K562 (cell line): ENCODE data around the gene TRAPPC2L. TPM values are rescaled to one million over a fixed set of nuclear protein-coding genes. Genes with fewer than 3 reads are reported as not detected.

Experiments
- BDP1 ChIP-seq: IDR thresholded peaks from 3 replicates; pipeline ENCODE4 v1.6.1; 2011; ENCODE audit not compliant: insufficient read length, insufficient read depth
- BHLHE40 ChIP-seq: IDR thresholded peaks from 2 replicates; pipeline ENCODE4 v1.6.1; 2011; ENCODE audit warnings: low read length, improper control_type of control experiment
- C11orf30 ChIP-seq: fragments of 450-650 bp; IDR thresholded peaks from 2 replicates; pipeline ENCODE4 v1.6.1; 2016; ENCODE audit warnings: low read depth, mild to moderate bottlenecking
- CCAR2 ChIP-seq: fragments of 200-400 bp; formaldehyde crosslinking; IDR thresholded peaks from 2 replicates; pipeline ENCODE4 v1.6.1; 2017; ENCODE audit warnings: mild to moderate bottlenecking, low read depth, low read length
- CXXC5 ChIP-seq: fragments of 250-450 bp; sonication (Bioruptor Pico); IDR thresholded peaks from 2 replicates; pipeline ENCODE4 v1.8.0; 2022; ENCODE audit warnings: inconsistent platforms, mild to moderate bottlenecking, moderate library complexity
- FOXJ3 ChIP-seq: sonication (generic); formaldehyde crosslinking; IDR thresholded peaks from 2 replicates; pipeline ENCODE4 v1.4.0; 2020; ENCODE audit warnings: mild to moderate bottlenecking, missing genetic modification reagents
- GTF2A2 ChIP-seq: IDR thresholded peaks from 2 replicates; pipeline ENCODE4 v1.6.1; 2016; ENCODE audit warnings: mild to moderate bottlenecking, missing genetic modification characterization, missing compliant biosample characterization
- HNRNPUL1 ChIP-seq: fragments of 200-400 bp; formaldehyde crosslinking; IDR thresholded peaks from 2 replicates; pipeline ENCODE4 v1.6.1; 2017; ENCODE audit warnings: low read length
- MYBL2 ChIP-seq, 2 experiments: fragments of 450-650 bp in 1 of 2; sonication (generic) in 1 of 2; formaldehyde crosslinking in 1 of 2; IDR thresholded peaks; 2 replicates each; pipeline versions ENCODE4 v1.6.1 to v1.8.1; 2017 to 2022; ENCODE audit warnings: borderline replicate concordance in 1 of 2, inconsistent platforms in 1 of 2, low read depth in 1 of 2, mild to moderate bottlenecking in 1 of 2, missing genetic modification reagents in 1 of 2, moderate library complexity in 1 of 2
- MYNN ChIP-seq, 2 experiments: sonication (generic); formaldehyde crosslinking in 1 of 2; IDR thresholded peaks; 2 replicates each; pipeline versions ENCODE4 v1.5.0 to v1.6.1; 2016 to 2020; ENCODE audit warnings: antibody characterized with exemption in 1 of 2, missing genetic modification reagents in 1 of 2
- NFIX ChIP-seq: fragments of 250-450 bp; sonication (Bioruptor Pico); IDR thresholded peaks from 2 replicates; pipeline ENCODE4 v1.4.0; 2020; ENCODE audit warnings: low read depth, mild to moderate bottlenecking, moderate library complexity
- NR2C1 ChIP-seq, 2 experiments: fragments of 450-650 bp; IDR thresholded peaks; 2 replicates each; pipeline ENCODE4 v1.6.1; 2017; ENCODE audit warnings: mild to moderate bottlenecking in 2 of 2, antibody characterized with exemption in 1 of 2, inconsistent platforms in 1 of 2, missing compliant biosample characterization in 1 of 2, missing genetic modification characterization in 1 of 2
- NR4A1 ChIP-seq, 2 experiments: fragments of 250-450 bp in 1 of 2; fragments of 450-650 bp in 1 of 2; sonication (Bioruptor Pico) in 1 of 2; IDR thresholded peaks; 2 replicates each; pipeline versions ENCODE4 v1.4.0 to v1.6.1; 2016 to 2020; ENCODE audit warnings: mild to moderate bottlenecking in 2 of 2, missing compliant biosample characterization in 1 of 2, missing genetic modification characterization in 1 of 2, moderate library complexity in 1 of 2
- POLR2G ChIP-seq: fragments of 200-400 bp; formaldehyde crosslinking; IDR thresholded peaks from 2 replicates; pipeline ENCODE4 v1.6.1; 2017; ENCODE audit warnings: low read depth, mild to moderate bottlenecking, antibody characterized with exemption, low read length, moderate library complexity
- RBBP5 ChIP-seq: fragments of 200-600 bp; sonication (generic); IDR thresholded peaks from 2 replicates; pipeline ENCODE4 v1.6.1; 2012; ENCODE audit warnings: borderline replicate concordance, mild to moderate bottlenecking, low read length, control low read depth, inconsistent platforms; ENCODE audit not compliant: insufficient read depth, poor library complexity, severe bottlenecking
- YY1 ChIP-seq, 3 experiments: IDR thresholded peaks; 2 replicates each; pipeline ENCODE4 v1.6.1; 2011; ENCODE audit warnings: low read length in 2 of 3, mild to moderate bottlenecking in 2 of 3, moderate library complexity in 2 of 3, borderline replicate concordance in 1 of 3, control low read depth in 1 of 3, low read depth in 1 of 3; ENCODE audit not compliant: insufficient read depth in 3 of 3, insufficient replicate concordance in 2 of 3, control insufficient read depth in 1 of 3, insufficient read length in 1 of 3; ENCODE audit errors: extremely low read depth in 1 of 3
- ZNF263 ChIP-seq: sonication (generic); formaldehyde crosslinking; IDR thresholded peaks from 2 replicates; pipeline ENCODE4 v1.8.0; 2022; ENCODE audit warnings: mild to moderate bottlenecking, missing genetic modification reagents, borderline replicate concordance
- ZNF766 ChIP-seq: fragments of 200-800 bp; sonication (Bioruptor generic); conservative IDR thresholded peaks from 2 replicates; pipeline ENCODE4 v1.6.1; 2016; ENCODE audit warnings: missing genetic modification characterization, missing compliant biosample characterization
- polyA plus RNA-seq, 8 experiments: library from polyadenylated mRNA; depleted of rRNA in 4 of 8; stranded (reverse) in 5 of 8; unstranded in 3 of 8; fragments of >200 nt; fragmentation: Nextera tagmentation in 2 of 8; fragmentation: Illumina TruSeq in 1 of 8; extraction: Ambion mirVana in 2 of 8; extraction: Trizol in 1 of 8; gene quantifications; 2 replicates each; pipeline versions ENCODE4 v1.2.1 to v1.2.3, GENCODE V29; 2011 to 2014; ENCODE audit warnings: inconsistent platforms in 1 of 8, missing spikeins in 1 of 8
- total RNA-seq, 7 experiments: library from RNA; depleted of rRNA in 6 of 7; stranded (reverse); fragments of >200 nt in 6 of 7; fragmentation: Illumina TruSeq in 2 of 7; extraction: Trizol in 2 of 7; gene quantifications; 2 replicates each; pipeline versions ENCODE4 v1.2.1 to v1.2.3, GENCODE V29; 2011 to 2021; ENCODE audit warnings: low replicate concordance in 1 of 7
- TF ChIP-seq, protein P1 (sequence below), 2 experiments: fragments of 250-450 bp in 1 of 2; fragments of 450-650 bp in 1 of 2; sonication (Bioruptor Pico) in 1 of 2; IDR thresholded peaks; 2 replicates each; pipeline versions ENCODE4 v1.6.1 to v1.8.0; 2016 to 2021; ENCODE audit warnings: mild to moderate bottlenecking in 2 of 2, moderate library complexity in 2 of 2, missing compliant biosample characterization in 1 of 2, missing genetic modification characterization in 1 of 2
- TF ChIP-seq, protein P2 (sequence below): fragments of 450-650 bp; conservative IDR thresholded peaks from 2 replicates; pipeline ENCODE4 v1.6.1; 2016; ENCODE audit warnings: missing genetic modification characterization, low read depth, mild to moderate bottlenecking, missing compliant biosample characterization, moderate library complexity
- TF ChIP-seq, protein P3 (sequence below): fragments of 250-450 bp; sonication (Bioruptor Pico); IDR thresholded peaks from 2 replicates; pipeline ENCODE4 v1.5.0; 2020; ENCODE audit warnings: mild to moderate bottlenecking
- TF ChIP-seq, protein P4 (sequence below): fragments of 250-450 bp; sonication (Bioruptor Pico); IDR thresholded peaks from 2 replicates; pipeline ENCODE4 v1.4.0; 2020; ENCODE audit warnings: borderline replicate concordance

TRAPPC2L gene
- total and polyA plus RNA-seq, 9 of the 15 experiments (the other 6 are each of a cell fraction or from before 2014, with no cell fraction given): 60.4 to 398 (median 97.5) TPM

DNA sequence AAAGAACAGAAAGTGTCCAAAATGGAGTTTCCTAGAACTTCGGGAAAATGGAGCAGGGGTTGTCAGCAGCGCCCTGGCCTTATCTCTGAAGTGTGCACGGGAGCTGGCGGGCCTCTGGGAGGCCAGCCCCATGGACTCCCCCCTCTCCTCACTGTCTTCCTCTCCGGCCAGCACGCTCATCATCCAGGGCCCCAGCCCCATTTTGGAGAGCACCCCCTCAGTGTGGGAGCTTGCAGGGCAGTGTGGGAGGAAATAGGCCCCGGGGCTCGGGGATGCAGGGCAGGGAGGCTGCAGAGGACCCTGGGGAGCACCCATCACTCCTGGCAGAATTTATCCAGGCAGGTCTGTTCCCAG lies 14.4 kb downstream of the TRAPPC2L start (continued):
- TF ChIP-seq YY1 (IDR thresholded peaks at IDR 0.05; ENCODE audit: borderline replicate concordance in 1 of 3, control insufficient read depth in 1 of 3, extremely low read depth in 1 of 3, insufficient read depth in 3 of 3, insufficient read length in 1 of 3, insufficient replicate concordance in 2 of 3, low read depth in 1 of 3, low read length in 2 of 3) (peak in 1 of 3 experiments; percentile 70), CXXC5 (CRISPR knock-in tag) (peak; percentile 52), BHLHE40 (peak; percentile 86), MYNN (IDR thresholded peaks at IDR 0.05) (no peak), MYNN (CRISPR knock-in tag; IDR thresholded peaks at IDR 0.05) (no peak), MYBL2 (IDR thresholded peaks at IDR 0.05; ENCODE audit: low read depth) (no peak), MYBL2 (CRISPR knock-in tag; IDR thresholded peaks at IDR 0.05; ENCODE audit: borderline replicate concordance) (no peak), GTF2A2 (tag) (no peak), BDP1 (no peak), NFIX (CRISPR knock-in tag) (no peak), FOXJ3 (CRISPR knock-in tag) (no peak), POLR2G (peak; percentile 35), C11orf30 (no peak), RBBP5 (no peak), ZNF766 (CRISPR knock-in tag) (0 out of 2 replicates have a peak, but pooled peaks have one; percentile 33), CCAR2 (no peak), NR2C1 (IDR thresholded peaks at IDR 0.05) (no peak), NR2C1 (tag; IDR thresholded peaks at IDR 0.05) (0 out of 2 replicates have a peak, but pooled peaks have one; percentile 12), ZNF263 (CRISPR knock-in tag) (peak; percentile 85), HNRNPUL1 (no peak), NR4A1 (CRISPR knock-in tag; IDR thresholded peaks at IDR 0.05) (no peak), NR4A1 (tag; IDR thresholded peaks at IDR 0.05) (peak; percentile 77)
- TF ChIP-seq, protein P1, sequence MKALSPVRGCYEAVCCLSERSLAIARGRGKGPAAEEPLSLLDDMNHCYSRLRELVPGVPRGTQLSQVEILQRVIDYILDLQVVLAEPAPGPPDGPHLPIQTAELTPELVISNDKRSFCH (CRISPR knock-in tag; IDR thresholded peaks at IDR 0.05): no peak
- TF ChIP-seq, protein P1 (tag; IDR thresholded peaks at IDR 0.05): peak; percentile 77; the same call in 1 of the 2 replicates
- TF ChIP-seq, protein P2, sequence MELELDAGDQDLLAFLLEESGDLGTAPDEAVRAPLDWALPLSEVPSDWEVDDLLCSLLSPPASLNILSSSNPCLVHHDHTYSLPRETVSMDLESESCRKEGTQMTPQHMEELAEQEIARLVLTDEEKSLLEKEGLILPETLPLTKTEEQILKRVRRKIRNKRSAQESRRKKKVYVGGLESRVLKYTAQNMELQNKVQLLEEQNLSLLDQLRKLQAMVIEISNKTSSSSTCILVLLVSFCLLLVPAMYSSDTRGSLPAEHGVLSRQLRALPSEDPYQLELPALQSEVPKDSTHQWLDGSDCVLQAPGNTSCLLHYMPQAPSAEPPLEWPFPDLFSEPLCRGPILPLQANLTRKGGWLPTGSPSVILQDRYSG: 0 out of 2 replicates have a peak, but pooled peaks have one; percentile 40
- TF ChIP-seq, protein P3, sequence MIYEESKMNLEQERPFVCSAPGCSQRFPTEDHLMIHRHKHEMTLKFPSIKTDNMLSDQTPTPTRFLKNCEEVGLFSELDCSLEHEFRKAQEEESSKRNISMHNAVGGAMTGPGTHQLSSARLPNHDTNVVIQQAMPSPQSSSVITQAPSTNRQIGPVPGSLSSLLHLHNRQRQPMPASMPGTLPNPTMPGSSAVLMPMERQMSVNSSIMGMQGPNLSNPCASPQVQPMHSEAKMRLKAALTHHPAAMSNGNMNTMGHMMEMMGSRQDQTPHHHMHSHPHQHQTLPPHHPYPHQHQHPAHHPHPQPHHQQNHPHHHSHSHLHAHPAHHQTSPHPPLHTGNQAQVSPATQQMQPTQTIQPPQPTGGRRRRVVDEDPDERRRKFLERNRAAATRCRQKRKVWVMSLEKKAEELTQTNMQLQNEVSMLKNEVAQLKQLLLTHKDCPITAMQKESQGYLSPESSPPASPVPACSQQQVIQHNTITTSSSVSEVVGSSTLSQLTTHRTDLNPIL: no peak
- TF ChIP-seq, protein P4, sequence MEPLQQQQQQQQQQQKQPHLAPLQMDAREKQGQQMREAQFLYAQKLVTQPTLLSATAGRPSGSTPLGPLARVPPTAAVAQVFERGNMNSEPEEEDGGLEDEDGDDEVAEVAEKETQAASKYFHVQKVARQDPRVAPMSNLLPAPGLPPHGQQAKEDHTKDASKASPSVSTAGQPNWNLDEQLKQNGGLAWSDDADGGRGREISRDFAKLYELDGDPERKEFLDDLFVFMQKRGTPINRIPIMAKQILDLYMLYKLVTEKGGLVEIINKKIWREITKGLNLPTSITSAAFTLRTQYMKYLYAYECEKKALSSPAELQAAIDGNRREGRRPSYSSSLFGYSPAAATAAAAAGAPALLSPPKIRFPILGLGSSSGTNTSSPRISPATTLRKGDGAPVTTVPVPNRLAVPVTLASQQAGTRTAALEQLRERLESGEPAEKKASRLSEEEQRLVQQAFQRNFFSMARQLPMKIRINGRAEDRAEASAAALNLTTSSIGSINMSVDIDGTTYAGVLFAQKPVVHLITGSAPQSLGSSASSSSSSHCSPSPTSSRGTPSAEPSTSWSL (CRISPR knock-in tag): no peak
